Measurements from ENCODE around the gene KDM5B. TPM values are rescaled to one million over a fixed set of nuclear protein-coding genes. Genes with fewer than 3 reads are reported as not detected.

Gene KDM5B
- total RNA-seq, 1 donor from 2014 or later: 316 TPM

- DNase-seq (ENCODE audit: low spot score, unreplicated experiment): no peak
- Mint-ChIP-seq H3K27me3 (peaks cover 29% of the 10 kb centered on the region), H3K4me1 (ENCODE audit: low read depth) (no peaks in the 10 kb centered on the region), H3K36me3 (ENCODE audit: insufficient read depth) (no peaks in the 10 kb centered on the region), H3K27ac (no peak overlapping the region), H3K4me3 (ENCODE audit: low read depth) (no peak overlapping the region), H3K9me3 (ENCODE audit: low read depth) (peaks cover under 1% of the 10 kb centered on the region)
- TF ChIP-seq CTCF (IDR thresholded peaks at IDR 0.05; ENCODE audit: unreplicated experiment): no peak
Measured at GRCh38 chr1:202677433-202677832, 130.8 kb downstream of the KDM5B start.

Other genes starting within 250 kb of the KDM5B start
- 1.4 and 1.8 TPM in 2 replicates for gene SYT2, start 98.0 kb downstream of the KDM5B start, total RNA-seq
- gene PCAT6, start 2.5 kb upstream of the KDM5B start, total RNA-seq: 5.6 and 5.7 TPM in 2 replicates
- 9.7 and 10.7 TPM in 2 replicates for gene RABIF, start 80.7 kb upstream of the KDM5B start, total RNA-seq
- gene KLHL12, start 118.8 kb upstream of the KDM5B start, total RNA-seq: 32.3 and 34.1 TPM in 2 replicates
- gene ADIPOR1, start 149.9 kb upstream of the KDM5B start, total RNA-seq: 41.5 and 45.7 TPM in 2 replicates
- 27.5 and 27.7 TPM in 2 replicates for gene CYB5R1, start 158.8 kb upstream of the KDM5B start, total RNA-seq
- gene TMEM183A, start 199.0 kb upstream of the KDM5B start, total RNA-seq: 74.3 and 77.4 TPM in 2 replicates
- 0.87 and 1.2 TPM in 2 replicates for gene PPFIA4, start 218.1 kb upstream of the KDM5B start, total RNA-seq